Adrenal gland (tissue), 5 donors: Measurements from ENCODE around the gene SRGAP1.

ENCODE experiments used
- CTCF ChIP-seq, 6 experiments: fragments of 450-650 bp in 4 of 6; fragments of 200-600 bp in 2 of 6; sonication (generic) in 1 of 6; IDR thresholded peaks; 1 replicate in 5 of 6; 2 replicates in 1 of 6; pipeline versions ENCODE4 v1.5.1 to v1.8.0; 2016 to 2021; ENCODE audit warnings: antibody characterized with exemption in 6 of 6, mild to moderate bottlenecking in 2 of 6, moderate library complexity in 1 of 6
- POLR2A ChIP-seq, 2 donors: fragments of 450-650 bp; IDR thresholded peaks; one replicate each; pipeline ENCODE4 v1.6.1; 2017; ENCODE audit warnings: antibody characterized with exemption in 2 of 2, mild to moderate bottlenecking in 2 of 2, moderate library complexity in 1 of 2
- donor health status: DM: no; HTN: no; CAD: no.

GRCh38 chr12:64173456-64173855 lies 329.0 kb downstream of the SRGAP1 start:
- TF ChIP-seq CTCF (IDR thresholded peaks at IDR 0.05) (no peak), POLR2A (IDR thresholded peaks at IDR 0.05) (no peak)
